Suprapubic skin (tissue), 4 donors: ENCODE results near the gene DCX.

Source experiments
- CTCF ChIP-seq, 2 donors: fragments of 200-600 bp in 1 of 2; fragments of 450-650 bp in 1 of 2; sonication (generic) in 1 of 2; IDR thresholded peaks; one replicate each; pipeline ENCODE4 v1.5.1; 2016 to 2019; ENCODE audit warnings: antibody characterized with exemption in 2 of 2, mild to moderate bottlenecking in 1 of 2, moderate library complexity in 1 of 2
- EP300 ChIP-seq: sonication (generic); formaldehyde crosslinking; IDR thresholded peaks from one replicate; pipeline ENCODE4 v1.6.1; 2017; ENCODE audit warnings: antibody characterized with exemption
- POLR2AphosphoS5 ChIP-seq, 3 donors: sonication (generic); formaldehyde crosslinking; IDR thresholded peaks; one replicate each; pipeline ENCODE4 v1.6.1; 2017; ENCODE audit warnings: antibody characterized with exemption in 3 of 3

- no peak for TF ChIP-seq CTCF (IDR thresholded peaks at IDR 0.05)
- no peak for TF ChIP-seq EP300
- no peak for TF ChIP-seq POLR2AphosphoS5 (IDR thresholded peaks at IDR 0.05)
Observed at GRCh38 chrX:111394569-111394968, 17.4 kb downstream of the DCX start.
